ENCODE measurements around the gene NFIX. TPM values are rescaled to one million over a fixed set of nuclear protein-coding genes. Genes with fewer than 3 reads are reported as not detected.

The NFIX gene
- total and polyA plus RNA-seq, 2 experiments from 2014 or later, result 0.06 to 0.14 TPM

GRCh38 chr19:12946092-12946721 lies 49.1 kb upstream of the NFIX start:
- no peaks in the 10 kb centered on the region for H3K9me2 ChIP-seq (ENCODE audit: insufficient read depth)
- DNase-seq (ENCODE audit: low spot score) (peak; percentile 95), ATAC-seq (peak; percentile 87)
- H3F3A ChIP-seq (replicated peaks; ENCODE audit: low read depth), result peaks cover 47% of the 10 kb centered on the region
- H3K4me1 ChIP-seq (ENCODE audit: insufficient read depth), result peaks cover 14% of the 10 kb centered on the region
- H3K27me3 ChIP-seq (ENCODE audit: insufficient read depth), result no peaks in the 10 kb centered on the region
- Mint-ChIP-seq H3K27ac (peak overlapping the region; percentile 99), H3K27me3 (ENCODE audit: insufficient read depth, low read depth, poor library complexity) (peaks cover 28% of the 10 kb centered on the region), H3K4me1 (peaks cover 11% of the 10 kb centered on the region), H3K9me3 (no peaks in the 10 kb centered on the region; the same call in 1 of the 3 replicates), H3K4me3 (peak overlapping the region; percentile 95), H3K36me3 (ENCODE audit: low read depth) (peaks cover 88% of the 10 kb centered on the region)
- H3K36me3 ChIP-seq (ENCODE audit: insufficient read depth), result peaks cover 47% of the 10 kb centered on the region
- H3K4me2 ChIP-seq, result peak overlapping the region; percentile 82
- H3K79me2 ChIP-seq (replicated peaks; ENCODE audit: insufficient read depth), result peaks cover 23% of the 10 kb centered on the region
- H3K27ac ChIP-seq (ENCODE audit: low read depth), result peak overlapping the region; percentile 98
- peaks cover 20% of the 10 kb centered on the region for H4K20me1 ChIP-seq (replicated peaks; ENCODE audit: insufficient read depth)
- no peak overlapping the region for H2AFZ ChIP-seq
- H3K4me3 ChIP-seq, result peak overlapping the region; percentile 77
- no peak for TF ChIP-seq ZNF114 (CRISPR knock-in tag; IDR thresholded peaks at IDR 0.05)
- TF ChIP-seq CTCF (conservative IDR thresholded peaks at IDR 0.05; ENCODE audit: low read depth in 2 of 2), result no peak
- no peak for TF ChIP-seq EZH2 (IDR thresholded peaks at IDR 0.05; ENCODE audit: low read depth, unreplicated experiment)
- TF ChIP-seq REST (IDR thresholded peaks at IDR 0.05; ENCODE audit: unreplicated experiment), result no peak

- H3K4me1 ChIP-seq (ENCODE audit: insufficient read depth), result peaks cover 14% of the 10 kb centered on the region
- peaks cover 18% of the 10 kb centered on the region for H3K79me2 ChIP-seq (replicated peaks; ENCODE audit: insufficient read depth)
- peak overlapping the region; percentile 77 for H3K4me3 ChIP-seq
- no peaks in the 10 kb centered on the region; the same call in 1 of the 3 replicates for H3K9me3 Mint-ChIP-seq
- TF ChIP-seq ZNF114 (CRISPR knock-in tag; IDR thresholded peaks at IDR 0.05) (no peak), CTCF (conservative IDR thresholded peaks at IDR 0.05; ENCODE audit: low read depth in 2 of 2) (no peak), ETS1 (IDR thresholded peaks at IDR 0.05) (no peak), REST (IDR thresholded peaks at IDR 0.05; ENCODE audit: unreplicated experiment) (no peak), STAT1 (IDR thresholded peaks at IDR 0.05; ENCODE audit: unreplicated experiment) (no peak), POLR2AphosphoS5 (IDR thresholded peaks at IDR 0.05; ENCODE audit: low read depth) (no peak), NANOG (IDR thresholded peaks at IDR 0.05; ENCODE audit: borderline replicate concordance) (no peak)
- H3K36me3 Mint-ChIP-seq (ENCODE audit: low read depth), result peaks cover 88% of the 10 kb centered on the region
- DNase-seq (ENCODE audit: low spot score) (no peak), ATAC-seq (peak; percentile 5; the same call in 1 of the 3 replicates)
- peak overlapping the region; percentile 82 for H3K4me2 ChIP-seq
- peak overlapping the region; percentile 99 for H3K27ac Mint-ChIP-seq
- no peaks in the 10 kb centered on the region for H3K9me2 ChIP-seq (ENCODE audit: insufficient read depth)
- peak overlapping the region; percentile 98 for H3K27ac ChIP-seq (ENCODE audit: low read depth)
- peaks cover 40% of the 10 kb centered on the region for H3F3A ChIP-seq (replicated peaks; ENCODE audit: low read depth)
- peaks cover 31% of the 10 kb centered on the region for H3K27me3 Mint-ChIP-seq (ENCODE audit: insufficient read depth, low read depth, poor library complexity)
- no peaks in the 10 kb centered on the region for H3K27me3 ChIP-seq (ENCODE audit: insufficient read depth)
- peaks cover 17% of the 10 kb centered on the region for H4K20me1 ChIP-seq (replicated peaks; ENCODE audit: insufficient read depth)
- H3K36me3 ChIP-seq (ENCODE audit: insufficient read depth), result peaks cover 40% of the 10 kb centered on the region
- no peak overlapping the region for H2AFZ ChIP-seq
- peak overlapping the region; percentile 95 for H3K4me3 Mint-ChIP-seq
- peaks cover 11% of the 10 kb centered on the region for H3K4me1 Mint-ChIP-seq
Measured at GRCh38 chr19:12946731-12947496, 48.4 kb upstream of the NFIX start.

All from GM23338 (cell line).